CD4-positive, alpha-beta T cell treated with Interferon alpha-2 for 1 hour (primary cell): Measurements from ENCODE around the gene SGCD.

Experiments
- DNase-seq, 2 donors: peaks; one replicate each; pipeline ENCODE4 v3.0.0-alpha.2; 2020 to 2022

Gene SGCD

GRCh38 chr5:156405988-156406387 lies 79.0 kb downstream of the SGCD start:
- DNase-seq: no peak

GRCh38 chr5:156407251-156407650 lies 80.3 kb downstream of the SGCD start:
- DNase-seq: no peak

DNA sequence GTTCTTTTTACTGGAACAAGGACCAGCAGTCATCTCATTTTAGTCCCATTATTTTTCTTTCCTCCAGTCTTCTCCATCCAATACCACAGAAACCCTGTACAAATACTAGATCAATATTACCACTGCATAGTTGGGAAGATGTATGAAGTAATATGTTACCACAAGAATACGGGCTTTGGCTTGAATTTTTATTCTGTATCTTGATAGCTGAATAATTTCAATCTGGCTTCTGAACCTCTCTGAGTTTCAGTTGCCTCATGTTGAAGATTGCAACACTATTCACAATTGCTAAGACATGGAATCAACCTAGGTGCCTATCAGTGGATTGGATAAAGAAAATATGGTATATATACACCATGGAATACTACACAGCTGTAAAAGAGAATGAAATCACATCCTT lies 82.9 kb downstream of the SGCD start:
- DNase-seq: no peak

DNA sequence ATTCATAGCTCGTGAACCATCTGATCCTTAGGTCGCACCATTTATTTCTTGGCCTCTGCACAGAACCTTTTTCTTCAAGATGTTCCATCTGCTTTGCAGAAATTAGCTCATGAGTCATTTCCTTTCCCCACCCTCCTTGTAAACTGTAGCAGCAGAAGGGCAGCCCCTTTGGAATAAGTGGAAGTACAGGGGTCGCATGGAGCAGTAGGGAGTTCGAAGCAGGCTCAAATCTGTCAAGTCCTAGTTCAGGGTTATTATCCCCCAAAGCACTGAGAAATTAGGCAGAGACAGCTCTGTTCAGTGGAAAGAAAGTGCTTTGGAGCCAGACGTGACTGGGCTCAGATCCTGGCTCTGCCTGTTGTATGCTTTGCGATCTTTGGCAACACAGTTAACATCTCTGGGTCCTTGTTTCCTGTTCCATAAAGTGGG lies 84.2 kb downstream of the SGCD start:
- DNase-seq: no peak

GRCh38 chr5:156411957-156412356 lies 85.0 kb downstream of the SGCD start:
- no peak for DNase-seq

DNA sequence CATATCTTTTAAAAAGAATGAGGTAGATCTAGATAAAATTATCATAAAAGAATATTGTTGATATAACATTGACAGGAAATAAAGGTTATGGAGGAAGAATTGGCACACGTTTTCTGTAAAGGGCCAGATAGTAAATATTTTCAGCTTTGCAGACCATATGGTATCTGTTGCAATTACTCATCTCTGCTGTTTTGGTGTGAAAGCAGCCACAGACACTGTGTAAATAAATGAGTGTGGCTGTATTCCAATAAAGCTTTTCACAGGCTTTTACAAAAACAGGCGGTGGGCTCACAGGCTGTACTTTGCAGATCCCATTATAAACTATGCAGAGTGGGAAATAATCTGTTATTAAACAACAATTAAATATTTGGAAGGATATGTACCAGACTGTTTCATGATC lies 87.4 kb downstream of the SGCD start:
- no peak for DNase-seq

DNA sequence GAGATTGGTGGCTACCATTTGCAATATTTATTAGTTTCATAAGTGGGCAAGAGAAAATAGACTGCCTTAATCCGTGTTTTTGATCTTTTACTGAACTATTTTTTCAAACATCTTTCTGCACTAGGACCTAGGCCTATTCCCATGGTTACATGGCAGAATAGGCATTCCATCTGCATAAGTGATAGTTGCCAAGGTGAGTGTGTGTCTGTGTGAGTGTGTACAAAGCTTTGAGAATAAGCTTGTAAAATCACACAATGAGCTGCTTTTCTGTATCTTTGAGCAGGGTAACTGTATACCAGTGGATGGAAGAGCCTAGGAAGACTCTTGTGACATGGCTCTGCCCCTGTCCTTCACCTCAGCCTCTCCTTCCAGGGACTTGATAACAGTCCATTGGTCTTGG lies 92.7 kb downstream of the SGCD start:
- no peak for DNase-seq

DNA sequence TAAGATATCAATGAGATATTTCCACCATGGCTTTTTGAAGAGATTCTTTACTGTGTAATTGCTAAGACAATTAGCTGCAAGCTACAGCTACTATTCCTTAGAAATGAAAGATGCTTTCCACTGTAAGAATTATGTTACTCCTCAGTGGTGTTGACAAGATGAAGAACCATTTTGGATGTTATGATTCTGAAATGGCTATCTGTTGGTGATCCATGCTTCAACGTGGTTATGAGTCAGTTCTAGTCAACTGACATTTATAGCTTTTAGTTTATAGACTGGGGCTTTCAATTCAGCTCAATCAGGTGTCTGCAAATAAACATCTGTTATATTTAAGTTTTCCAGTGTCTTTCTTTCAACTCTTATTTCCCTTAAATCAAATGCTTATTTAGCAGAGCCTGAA lies 93.7 kb downstream of the SGCD start:
- DNase-seq: no peak

GRCh38 chr5:156421798-156422197 lies 94.8 kb downstream of the SGCD start:
- DNase-seq: no peak

DNA sequence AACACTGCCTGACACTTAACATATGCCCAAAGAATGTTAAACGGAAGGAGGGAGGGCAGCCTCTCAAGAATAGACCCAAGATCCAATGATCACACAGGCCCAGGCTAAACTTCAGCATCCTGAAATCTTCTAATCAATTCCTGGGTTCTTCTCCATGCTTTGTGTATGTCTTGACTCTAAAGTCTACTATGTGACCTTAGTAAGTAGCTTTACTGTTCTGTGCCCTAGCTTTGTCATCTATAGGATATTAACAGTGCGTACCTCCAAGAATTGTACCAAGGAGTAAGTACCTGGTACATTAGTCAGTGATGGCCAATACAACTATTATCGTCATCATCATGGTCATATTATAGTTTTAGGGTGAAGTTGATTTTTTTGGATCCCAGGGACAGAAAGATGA lies 96.6 kb downstream of the SGCD start:
- DNase-seq: no peak

GRCh38 chr5:156427315-156427714 lies 100.4 kb downstream of the SGCD start:
- no peak for DNase-seq

DNA sequence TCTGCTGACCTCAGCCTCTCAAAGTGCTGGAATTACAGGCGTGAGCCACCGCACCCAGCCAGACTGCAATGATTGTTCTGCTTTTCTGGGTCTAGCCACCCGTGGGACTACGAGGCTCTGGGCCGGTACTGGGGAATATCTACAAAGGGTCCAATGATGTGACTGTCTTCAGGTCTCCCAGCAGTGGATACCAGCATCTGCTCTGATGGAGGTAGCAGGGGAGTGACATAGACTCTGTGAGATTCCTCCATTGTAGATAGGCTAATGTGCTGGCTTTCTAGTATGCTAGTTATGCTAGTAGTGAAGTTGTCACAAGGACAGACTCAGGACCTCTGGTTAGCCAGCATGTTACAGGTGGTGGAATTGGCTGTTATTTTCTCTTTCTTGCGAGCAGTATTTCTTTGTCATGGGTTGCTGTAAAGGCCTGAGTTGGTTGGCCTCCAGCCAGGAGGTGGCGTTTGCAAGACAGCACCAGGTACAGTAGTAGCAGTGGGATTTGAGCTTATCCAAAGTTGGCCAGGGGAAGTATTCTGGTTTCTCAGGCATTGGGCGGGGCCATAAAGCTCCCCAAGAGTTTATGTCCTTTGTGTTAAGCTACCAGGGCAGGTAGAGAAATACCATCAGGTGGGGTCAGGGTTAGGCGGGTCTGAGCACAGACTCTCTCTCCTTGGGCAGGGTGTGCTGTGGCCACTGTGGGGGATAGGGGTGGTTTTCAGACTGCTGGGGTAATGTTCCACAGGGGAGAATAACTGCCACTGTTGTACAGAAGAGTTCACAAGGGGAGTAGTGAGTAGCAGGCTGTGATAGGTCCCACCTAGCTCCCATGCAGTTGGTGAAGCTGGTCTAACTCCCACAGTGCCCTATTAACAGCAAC lies 105.2 kb downstream of the SGCD start:
- no peak for DNase-seq

DNA sequence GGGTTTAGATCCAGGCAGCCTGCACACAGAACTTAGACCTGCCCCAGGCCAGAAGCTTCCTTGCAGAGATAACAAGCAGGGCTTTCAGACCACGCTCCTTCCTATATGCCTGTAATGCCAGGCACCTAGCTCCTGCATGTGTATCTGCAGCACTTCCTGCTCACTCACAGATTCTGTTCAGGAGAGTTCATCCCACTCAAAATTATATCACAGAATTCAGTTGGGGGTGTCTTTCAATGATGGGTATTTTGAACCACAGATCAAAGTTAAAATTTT lies 105.8 kb downstream of the SGCD start:
- DNase-seq: no peak

DNA sequence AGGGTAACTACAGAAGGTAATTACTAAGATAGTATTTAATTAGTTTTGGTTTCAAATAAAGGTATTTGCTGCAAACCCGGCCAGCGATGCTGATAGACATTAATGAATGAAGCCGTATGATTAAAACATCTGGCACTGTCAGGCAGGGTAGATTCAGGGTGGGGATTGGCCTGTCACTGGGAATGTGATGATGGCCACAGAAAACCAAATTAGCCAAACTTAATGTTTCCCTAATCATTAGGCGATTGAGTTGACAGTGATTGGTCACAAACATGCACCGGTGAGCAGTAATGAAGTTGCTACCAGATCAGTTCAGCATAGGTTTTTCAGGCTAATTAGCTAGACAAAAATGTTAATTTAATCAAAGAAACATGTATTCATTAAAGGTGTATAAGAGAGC lies 107.5 kb downstream of the SGCD start:
- no peak for DNase-seq

- DNase-seq: no peak
Measured at GRCh38 chr5:156435101-156435500, 108.1 kb downstream of the SGCD start.

GRCh38 chr5:156438076-156438475 lies 111.1 kb downstream of the SGCD start:
- no peak for DNase-seq

DNA sequence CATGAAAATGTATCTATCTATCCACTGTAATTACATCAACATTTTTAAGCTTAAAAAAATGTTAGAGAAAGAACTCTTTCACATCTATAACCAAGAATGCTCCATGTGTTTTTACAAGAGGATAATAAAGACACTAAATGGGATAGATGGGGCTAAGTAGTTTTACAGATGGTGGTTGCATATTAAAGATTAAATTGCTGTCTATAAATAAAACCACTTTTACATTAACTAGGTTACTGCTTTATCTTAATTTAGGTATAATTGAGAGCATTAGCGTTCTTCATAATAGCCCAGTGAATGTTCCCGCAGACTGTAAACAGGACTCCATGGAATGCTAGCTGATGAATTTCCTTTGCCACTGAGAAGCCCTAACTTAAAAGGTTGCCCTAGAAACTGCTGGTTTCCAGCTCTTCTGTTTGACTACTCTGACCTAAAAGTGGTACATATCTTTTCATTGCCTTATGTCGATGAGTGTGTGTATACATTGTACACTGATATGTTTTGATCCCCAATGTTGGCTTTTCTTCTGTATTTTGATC lies 117.9 kb downstream of the SGCD start:
- no peak for DNase-seq

DNA sequence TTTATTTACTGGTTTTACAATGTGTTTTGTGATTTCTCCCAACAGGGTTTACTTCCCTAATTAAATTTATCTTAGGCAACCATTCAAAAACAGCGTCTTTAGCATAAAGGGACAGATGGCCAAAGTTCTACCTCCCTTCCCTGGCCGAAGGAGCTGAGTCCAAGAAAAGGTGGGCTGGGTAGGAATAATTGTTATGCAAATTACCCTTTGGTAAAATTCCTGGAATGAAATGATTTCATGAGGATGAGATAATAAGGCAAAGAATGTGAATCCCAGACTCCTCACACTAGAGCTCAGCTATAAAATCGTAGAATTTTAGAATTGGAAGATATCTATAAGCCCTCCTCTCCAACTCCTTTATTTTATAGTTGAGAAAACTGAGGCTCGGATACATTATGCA lies 119.6 kb downstream of the SGCD start:
- no peak for DNase-seq

GRCh38 chr5:156450778-156451177 lies 123.8 kb downstream of the SGCD start:
- no peak for DNase-seq

GRCh38 chr5:156451505-156451904 lies 124.5 kb downstream of the SGCD start:
- DNase-seq: no peak

- no peak for DNase-seq
Measured at GRCh38 chr5:156456857-156457256, 129.9 kb downstream of the SGCD start.

GRCh38 chr5:156459812-156460385 lies 132.9 kb downstream of the SGCD start:
- DNase-seq: no peak

GRCh38 chr5:156460471-156460870 lies 133.5 kb downstream of the SGCD start:
- DNase-seq: no peak

GRCh38 chr5:156466871-156467270 lies 139.9 kb downstream of the SGCD start:
- no peak for DNase-seq

DNA sequence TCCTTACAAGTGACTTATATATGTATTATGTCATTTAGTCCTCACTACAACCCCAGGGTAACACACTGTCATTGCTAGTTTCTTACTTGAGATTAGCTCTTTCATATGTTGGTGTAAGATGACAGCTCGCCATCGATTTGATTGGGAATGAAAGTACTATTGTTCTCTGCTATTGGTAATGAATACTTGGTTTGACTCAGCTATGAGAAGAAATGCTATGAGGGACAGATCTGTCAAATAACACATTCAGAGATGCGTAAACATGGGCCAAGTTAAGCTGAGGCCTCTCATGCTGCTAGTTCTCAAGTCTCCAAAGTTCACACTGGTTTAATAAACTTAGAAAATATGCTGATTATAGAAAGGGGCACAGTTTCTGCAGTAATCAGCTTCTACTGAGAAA lies 142.7 kb downstream of the SGCD start:
- DNase-seq: no peak
